Cardiac fibroblast (primary cell): ENCODE data around the gene POLR2J.

Experiments
- DNase-seq, 2 donors: peaks; one replicate each; pipeline versions ENCODE4 v3.0.0 to v3.0.0-alpha.2; 2010; ENCODE audit warnings: low read depth in 2 of 2
- H3K4me3 ChIP-seq, 2 donors: replicated peaks in 1 of 2; 1 replicate in 1 of 2; 2 replicates in 1 of 2; pipeline ENCODE4 v1.5.1; 2011; ENCODE audit warnings: low read depth in 2 of 2, low read length in 2 of 2, mild to moderate bottlenecking in 2 of 2, moderate library complexity in 1 of 2
- TF ChIP-seq, protein P1 (sequence below): IDR thresholded peaks from one replicate; pipeline ENCODE4 v1.5.1; 2011; ENCODE audit warnings: low read depth, mild to moderate bottlenecking, low read length, inconsistent platforms

Gene POLR2J

DNA sequence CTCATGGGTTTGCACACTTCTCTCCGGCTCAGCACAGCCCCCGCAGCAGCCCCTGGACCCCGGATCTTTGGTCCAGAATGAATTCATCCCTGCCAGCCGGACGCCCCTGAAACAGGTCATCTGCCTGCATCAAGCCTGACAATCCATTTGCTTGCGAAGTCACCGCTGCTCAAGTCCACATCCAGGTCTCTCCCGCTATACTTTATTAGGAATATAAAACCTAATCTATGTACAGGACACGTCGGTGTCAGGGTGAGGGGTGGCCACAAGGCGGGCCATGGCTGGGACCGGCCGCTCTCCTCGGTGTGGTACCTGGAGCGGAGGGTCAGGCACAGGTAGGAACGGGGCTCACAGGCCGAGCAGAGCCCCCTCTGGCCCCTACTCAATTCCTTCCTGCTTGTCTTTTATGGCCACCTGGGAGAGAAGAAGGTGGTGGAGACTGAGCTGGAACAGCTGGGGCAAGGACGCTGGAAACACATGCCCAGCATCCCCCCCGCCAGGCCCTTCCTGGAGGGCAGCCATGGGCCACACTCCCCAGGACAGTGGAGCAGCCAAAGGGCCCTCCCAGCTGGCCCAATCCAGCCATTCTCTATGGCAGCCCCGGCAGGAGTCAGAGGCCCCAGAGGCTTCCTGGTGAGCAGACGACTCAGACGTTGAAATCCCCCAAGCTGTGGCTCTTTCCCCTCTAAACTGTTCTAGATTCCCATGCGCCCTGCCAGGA, 5.3 kb downstream of the POLR2J start:
- no peak overlapping the region for H3K4me3 ChIP-seq
- DNase-seq, result no peak
- TF ChIP-seq, protein P1, sequence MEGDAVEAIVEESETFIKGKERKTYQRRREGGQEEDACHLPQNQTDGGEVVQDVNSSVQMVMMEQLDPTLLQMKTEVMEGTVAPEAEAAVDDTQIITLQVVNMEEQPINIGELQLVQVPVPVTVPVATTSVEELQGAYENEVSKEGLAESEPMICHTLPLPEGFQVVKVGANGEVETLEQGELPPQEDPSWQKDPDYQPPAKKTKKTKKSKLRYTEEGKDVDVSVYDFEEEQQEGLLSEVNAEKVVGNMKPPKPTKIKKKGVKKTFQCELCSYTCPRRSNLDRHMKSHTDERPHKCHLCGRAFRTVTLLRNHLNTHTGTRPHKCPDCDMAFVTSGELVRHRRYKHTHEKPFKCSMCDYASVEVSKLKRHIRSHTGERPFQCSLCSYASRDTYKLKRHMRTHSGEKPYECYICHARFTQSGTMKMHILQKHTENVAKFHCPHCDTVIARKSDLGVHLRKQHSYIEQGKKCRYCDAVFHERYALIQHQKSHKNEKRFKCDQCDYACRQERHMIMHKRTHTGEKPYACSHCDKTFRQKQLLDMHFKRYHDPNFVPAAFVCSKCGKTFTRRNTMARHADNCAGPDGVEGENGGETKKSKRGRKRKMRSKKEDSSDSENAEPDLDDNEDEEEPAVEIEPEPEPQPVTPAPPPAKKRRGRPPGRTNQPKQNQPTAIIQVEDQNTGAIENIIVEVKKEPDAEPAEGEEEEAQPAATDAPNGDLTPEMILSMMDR, result no peak

DNA sequence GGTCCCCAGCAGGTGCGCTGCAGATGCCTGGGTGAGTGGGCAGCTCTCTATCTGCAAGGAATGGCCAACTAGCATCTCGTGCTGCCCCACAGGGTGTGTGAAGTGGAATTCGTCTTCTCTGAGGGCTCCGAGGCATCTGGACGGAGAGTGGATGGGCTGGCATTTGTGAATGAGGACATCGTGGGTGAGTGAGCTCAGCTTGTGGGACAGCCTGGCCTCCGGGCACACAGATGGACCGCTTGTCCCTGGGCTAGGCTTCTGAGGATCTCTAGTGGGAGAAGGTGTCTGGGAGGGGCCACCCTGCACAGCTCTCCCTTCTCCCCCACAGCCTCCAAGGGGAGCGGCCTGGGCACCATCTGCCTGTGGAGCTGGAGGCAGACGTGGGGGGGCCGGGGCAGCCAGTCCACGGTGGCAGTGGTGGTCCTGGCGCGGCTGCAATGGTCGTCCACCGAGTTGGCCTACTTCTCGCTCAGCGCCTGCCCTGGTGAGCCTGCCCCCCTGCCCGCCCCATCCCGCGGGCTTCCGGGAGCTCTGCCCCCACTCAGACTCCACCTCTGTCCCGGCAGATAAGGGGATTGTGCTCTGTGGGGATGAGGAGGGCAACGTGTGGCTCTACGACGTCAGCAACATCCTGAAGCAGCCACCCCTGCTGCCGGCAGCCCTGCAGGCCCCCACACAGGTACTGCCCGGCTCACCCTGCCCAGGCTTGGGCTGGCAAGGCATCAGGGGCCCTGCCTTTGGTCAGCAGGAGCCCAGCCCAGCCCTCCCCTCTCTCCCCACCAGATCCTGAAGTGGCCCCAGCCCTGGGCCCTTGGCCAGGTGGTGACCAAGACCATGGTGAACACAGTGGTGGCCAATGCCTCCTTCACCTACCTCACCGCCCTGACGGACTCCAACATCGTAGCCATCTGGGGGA, 6.3 kb downstream of the POLR2J start:
- no peak for DNase-seq
- no peak overlapping the region for H3K4me3 ChIP-seq
- TF ChIP-seq, protein P1, result no peak

DNA sequence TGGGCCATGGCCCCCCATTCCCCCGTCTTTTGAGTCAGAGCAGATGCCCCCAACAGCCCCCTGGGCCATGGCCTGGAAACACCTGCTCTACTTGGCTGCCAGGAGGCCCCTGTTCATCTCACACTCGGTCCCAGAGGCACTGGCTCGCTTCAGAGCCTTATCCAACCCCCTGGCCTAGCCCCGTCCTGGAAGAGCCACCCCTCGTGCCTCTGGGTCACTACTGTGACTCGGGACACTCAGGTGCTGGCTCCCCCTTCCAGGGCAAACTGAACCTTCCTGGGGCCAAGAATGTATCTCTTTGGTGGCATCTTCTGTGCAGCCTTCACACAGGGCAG, 7.0 kb downstream of the POLR2J start:
- TF ChIP-seq, protein P1, result no peak
- no peak overlapping the region for H3K4me3 ChIP-seq
- no peak for DNase-seq

DNA sequence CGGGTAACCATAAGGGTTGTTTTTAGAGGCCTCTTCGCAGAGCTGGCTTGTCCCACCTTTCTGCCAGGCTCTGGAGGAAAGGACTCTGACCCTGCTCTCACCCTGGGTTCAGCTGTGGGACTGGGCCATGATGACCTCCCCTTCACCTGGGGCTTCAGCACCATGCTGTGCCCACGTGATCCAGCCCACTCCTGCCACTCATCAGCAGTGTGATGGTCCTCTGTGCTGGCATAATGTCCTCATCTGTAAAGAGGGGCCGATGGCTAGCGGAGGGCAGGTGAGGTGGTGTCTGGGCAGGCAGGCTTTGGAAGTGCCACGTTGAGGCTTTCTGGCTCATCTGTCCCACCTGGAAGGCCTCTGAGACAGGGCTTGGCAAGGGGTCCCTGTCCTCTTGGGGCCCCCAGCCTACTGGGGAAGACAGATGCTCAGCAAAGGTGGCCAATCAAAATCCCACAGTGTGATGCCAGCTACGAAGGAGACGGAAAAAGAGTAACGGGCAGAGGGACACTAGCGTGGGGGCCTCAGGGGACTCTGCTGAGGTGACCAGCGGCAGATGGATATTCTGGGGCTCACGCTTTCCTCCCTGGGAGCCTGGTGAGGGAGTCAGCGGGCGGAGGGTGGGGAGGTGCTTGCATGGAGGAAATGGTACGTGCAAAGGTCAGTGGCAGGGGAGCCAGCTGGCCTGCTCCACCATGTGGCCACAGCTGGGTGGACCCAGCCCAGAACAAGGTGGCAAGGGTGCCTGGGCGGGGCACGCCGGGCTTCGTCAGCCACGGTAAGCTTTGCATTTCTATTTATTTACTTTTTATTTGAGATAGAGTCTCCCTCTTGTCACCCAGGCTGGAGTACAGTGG, 8.5 kb downstream of the POLR2J start:
- H3K4me3 ChIP-seq, result no peak overlapping the region
- DNase-seq, result no peak
- TF ChIP-seq, protein P1, result no peak

DNA sequence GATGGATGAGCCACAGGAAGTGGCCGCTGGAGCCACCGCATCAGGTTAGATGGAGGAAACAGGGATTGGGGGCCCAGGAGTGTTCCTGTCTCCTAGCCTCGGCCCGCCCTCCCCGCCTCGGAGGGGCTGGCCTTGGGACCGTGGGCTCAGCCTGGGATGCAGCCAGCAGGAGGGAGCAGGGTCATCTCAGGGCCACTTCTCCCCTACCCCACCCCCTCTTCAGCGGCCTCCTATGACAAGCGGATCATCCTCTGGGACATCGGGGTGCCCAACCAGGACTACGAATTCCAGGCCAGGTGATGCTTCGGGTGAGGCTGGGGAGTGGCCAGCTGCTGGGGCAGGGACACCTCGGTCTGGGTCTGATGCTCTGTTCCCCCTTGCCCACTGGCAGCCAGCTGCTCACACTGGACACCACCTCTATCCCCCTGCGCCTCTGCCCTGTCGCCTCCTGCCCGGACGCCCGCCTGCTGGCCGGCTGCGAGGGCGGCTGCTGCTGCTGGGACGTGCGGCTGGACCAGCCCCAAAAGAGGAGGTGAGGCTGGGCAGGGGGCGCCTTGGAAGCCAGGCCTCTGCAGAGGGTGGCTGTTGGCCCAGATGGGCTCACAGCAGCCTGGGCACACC, 9.3 kb downstream of the POLR2J start:
- no peak overlapping the region for H3K4me3 ChIP-seq
- no peak for DNase-seq
- TF ChIP-seq, protein P1, result no peak
